HepG2 (cell line): ENCODE results near the gene GLB1L. TPM values are rescaled to one million over a fixed set of nuclear protein-coding genes. Genes with fewer than 3 reads are reported as not detected.

ENCODE experiments used
- ATF7 ChIP-seq, 2 experiments: fragments of 450-650 bp in 1 of 2; sonication (generic) in 1 of 2; formaldehyde crosslinking in 1 of 2; IDR thresholded peaks; 2 replicates each; pipeline versions ENCODE4 v1.4.0 to v1.6.1; 2016 to 2020; ENCODE audit warnings: antibody characterized with exemption in 1 of 2, mild to moderate bottlenecking in 1 of 2, missing genetic modification reagents in 1 of 2
- DPF2 ChIP-seq: sonication (generic); formaldehyde crosslinking; IDR thresholded peaks from 2 replicates; pipeline ENCODE4 v1.4.0; 2020; ENCODE audit warnings: mild to moderate bottlenecking, low read depth, missing genetic modification reagents, borderline replicate concordance
- IRF9 ChIP-seq: sonication (generic); formaldehyde crosslinking; IDR thresholded peaks from 2 replicates; pipeline ENCODE4 v1.8.0; 2022; ENCODE audit warnings: missing genetic modification reagents, mild to moderate bottlenecking, borderline replicate concordance
- NCOA2 ChIP-seq: sonication (generic); formaldehyde crosslinking; IDR thresholded peaks from 2 replicates; pipeline ENCODE4 v1.8.0; 2022; ENCODE audit warnings: inconsistent platforms
- POLR2G ChIP-seq: fragments of 200-400 bp; formaldehyde crosslinking; IDR thresholded peaks from 2 replicates; pipeline ENCODE4 v1.6.1; 2018; ENCODE audit warnings: mild to moderate bottlenecking, low read depth, low read length, moderate library complexity
- PREB ChIP-seq: sonication (generic); formaldehyde crosslinking; IDR thresholded peaks from 2 replicates; pipeline ENCODE4 v1.4.0; 2020; ENCODE audit warnings: missing genetic modification reagents
- PRPF4 ChIP-seq: fragments of 200-400 bp; formaldehyde crosslinking; IDR thresholded peaks from 2 replicates; pipeline ENCODE4 v1.6.1; 2016; ENCODE audit warnings: low read length, low read depth; ENCODE audit not compliant: poor library complexity, severe bottlenecking
- SIX1 ChIP-seq: sonication (generic); formaldehyde crosslinking; IDR thresholded peaks from 2 replicates; pipeline ENCODE4 v1.4.0; 2020; ENCODE audit warnings: missing genetic modification reagents, borderline replicate concordance
- TGIF2 ChIP-seq: IDR thresholded peaks from 2 replicates; pipeline ENCODE4 v1.6.1; 2016; ENCODE audit warnings: control low read depth, missing compliant biosample characterization
- ZC3H13 ChIP-seq: sonication (generic); formaldehyde crosslinking; IDR thresholded peaks from 2 replicates; pipeline ENCODE4 v1.8.1; 2023; ENCODE audit warnings: mild to moderate bottlenecking, missing genetic modification reagents, moderate library complexity
- ZNF276 ChIP-seq: sonication (generic); formaldehyde crosslinking; IDR thresholded peaks from 2 replicates; pipeline ENCODE4 v1.4.0; 2020; ENCODE audit warnings: mild to moderate bottlenecking, low read depth, missing genetic modification reagents
- ZNF280B ChIP-seq: sonication (generic); formaldehyde crosslinking; IDR thresholded peaks from 2 replicates; pipeline ENCODE4 v1.5.0; 2020; ENCODE audit warnings: missing genetic modification reagents, mild to moderate bottlenecking, borderline replicate concordance
- ZNF441 ChIP-seq: sonication (generic); formaldehyde crosslinking; IDR thresholded peaks from 2 replicates; pipeline ENCODE4 v1.7.0; 2021; ENCODE audit warnings: missing genetic modification reagents, borderline replicate concordance
- ZNF512B ChIP-seq: sonication (generic); formaldehyde crosslinking; IDR thresholded peaks from 2 replicates; pipeline ENCODE4 v1.5.1; 2020; ENCODE audit warnings: missing genetic modification reagents, mild to moderate bottlenecking, borderline replicate concordance
- ZNF629 ChIP-seq: sonication (generic); formaldehyde crosslinking; conservative IDR thresholded peaks from 2 replicates; pipeline ENCODE4 v1.5.0; 2020; ENCODE audit warnings: missing genetic modification reagents
- ZNF784 ChIP-seq: sonication (generic); formaldehyde crosslinking; IDR thresholded peaks from 2 replicates; pipeline ENCODE4 v1.5.1; 2020; ENCODE audit warnings: missing genetic modification reagents, mild to moderate bottlenecking, borderline replicate concordance
- polyA plus RNA-seq, 8 experiments: library from polyadenylated mRNA; depleted of rRNA in 3 of 8; stranded (reverse) in 7 of 8; unstranded in 1 of 8; fragments of >200 nt; fragmentation: Illumina TruSeq in 4 of 8; extraction: Trizol in 4 of 8; gene quantifications; 2 replicates each; pipeline versions ENCODE4 v1.2.1 to v1.2.3, GENCODE V29; 2011 to 2016; ENCODE audit warnings: low read depth in 4 of 8, missing spikeins in 1 of 8, mixed read lengths in 1 of 8; ENCODE audit not compliant: insufficient read depth in 1 of 8
- total RNA-seq, 5 experiments: library from RNA; depleted of rRNA; stranded (reverse); fragments of >200 nt; fragmentation: Illumina TruSeq; extraction: Trizol; gene quantifications; 2 replicates each; pipeline ENCODE4 v1.2.3, GENCODE V29; 2016; ENCODE audit warnings: low read depth in 1 of 5

The GLB1L gene
- total and polyA plus RNA-seq, 2 of the 13 experiments (the other 11 are each of a cell fraction or from before 2014, with no cell fraction given) = 6.8 to 7.3 TPM

- TF ChIP-seq ZNF276 (peak; percentile 37; the same call in 1 of the 2 replicates), ZNF280B (CRISPR knock-in tag) (peak; percentile 91; the same call in 1 of the 2 replicates), SIX1 (CRISPR knock-in tag) (no peak), ZNF441 (CRISPR knock-in tag) (peak; percentile 65; the same call in 1 of the 2 replicates), ATF7 (IDR thresholded peaks at IDR 0.05) (no peak), ATF7 (CRISPR knock-in tag; IDR thresholded peaks at IDR 0.05) (peak; percentile 73; the same call in 1 of the 2 replicates), ZC3H13 (peak; percentile 87), NCOA2 (peak; percentile 34; the same call in 1 of the 2 replicates), PRPF4 (peak; percentile 81), IRF9 (CRISPR knock-in tag) (peak; percentile 49), ZNF784 (CRISPR knock-in tag) (0 out of 2 replicates have a peak, but pooled peaks have one; percentile 83), POLR2G (peak; percentile 88), TGIF2 (CRISPR knock-in tag) (peak; percentile 61; the same call in 1 of the 2 replicates), DPF2 (CRISPR knock-in tag) (peak; percentile 68; the same call in 1 of the 2 replicates), PREB (CRISPR knock-in tag) (no peak), ZNF629 (CRISPR knock-in tag) (no peak), ZNF512B (CRISPR knock-in tag) (no peak; the same call in 1 of the 2 replicates)
Observed at GRCh38 chr2:219249203-219249980, 4.1 kb upstream of the GLB1L start (continued).
